HepG2 (cell line): ENCODE results near the gene FAM219B. TPM values are rescaled to one million over a fixed set of nuclear protein-coding genes. Genes with fewer than 3 reads are reported as not detected.

Experiments used
- ATAC-seq: fragments of 200-7000 bp; cut with Tn5 transposase; 3 replicates; pipeline ENCODE4 v1.9.1; 2020; ENCODE audit warnings: mild to moderate bottlenecking, moderate library complexity
- BruUV-seq: library from RNA; stranded (reverse); fragments of 400-500 nt; replicated peaks from 2 replicates; lab custom pipeline; 2021; lab: Mats Ljungman, UMichigan
- CTCF ChIA-PET: fragments of 300-600 bp; formaldehyde crosslinking; extraction: SDS; loops from one replicate; lab custom pipeline; 2021; ENCODE audit warnings: low total read pairs, inconsistent platforms, low intra/inter-chr PET ratio; lab: Yijun Ruan, JAX
- POLR2A ChIA-PET: fragments of 350-600 bp; sonication (Branson Sonifier 250); formaldehyde crosslinking; loops from one replicate; lab custom pipeline; 2020; ENCODE audit warnings: antibody characterized with exemption, inconsistent platforms; lab: Yijun Ruan, JAX
- DNase-seq: peaks from one replicate; pipeline ENCODE4 v3.0.0-alpha.2; 2015; ENCODE audit warnings: low spot score
- FAIRE-seq: peaks from 3 replicates; lab custom pipeline; 2011; peaks lifted over from hg19 to GRCh38; lab: Jason Lieb, UNC
- H2AFZ ChIP-seq: one replicate; pipeline ENCODE4 v1.6.1; 2011; ENCODE audit warnings: low read length, inconsistent platforms
- H3K27ac ChIP-seq: fragments of 300-600 bp; 3 replicates; pipeline ENCODE4 v1.8.0; 2011; ENCODE audit warnings: mixed run types, mild to moderate bottlenecking, mixed read lengths, low read length, inconsistent platforms; ENCODE audit not compliant: insufficient read depth; ENCODE audit errors: extremely low read length
- H3K27me3 ChIP-seq, 2 experiments: fragments of 200-600 bp in 1 of 2; 2 replicates in 1 of 2; 3 replicates in 1 of 2; pipeline versions ENCODE4 v1.6.0 to v1.8.0; 2011; ENCODE audit warnings: low read length in 2 of 2, mild to moderate bottlenecking in 2 of 2, moderate library complexity in 2 of 2, inconsistent platforms in 1 of 2; ENCODE audit not compliant: insufficient read depth in 2 of 2, control insufficient read depth in 1 of 2
- H3K36me3 ChIP-seq, 2 experiments: fragments of 200-600 bp in 1 of 2; replicated peaks in 1 of 2; 2 replicates in 1 of 2; 3 replicates in 1 of 2; pipeline versions ENCODE4 v1.5.1 to v1.8.0; 2011; ENCODE audit warnings: low read length in 2 of 2, inconsistent platforms in 1 of 2; ENCODE audit not compliant: insufficient read depth in 2 of 2, control insufficient read depth in 1 of 2
- H3K4me1 ChIP-seq: 2 replicates; pipeline ENCODE4 v1.5.1; 2012; ENCODE audit warnings: low read length, inconsistent platforms; ENCODE audit not compliant: insufficient read depth
- H3K4me2 ChIP-seq: 2 replicates; pipeline ENCODE4 v1.6.0; 2011; ENCODE audit warnings: low read depth, low read length, inconsistent platforms
- H3K4me3 ChIP-seq, 3 experiments: fragments of 200-600 bp in 1 of 3; sonication (generic), shearing (Covaris generic) in 1 of 3; replicated peaks in 1 of 3; 2 replicates each; pipeline ENCODE4 v1.5.1; 2011 to 2016; ENCODE audit warnings: low read length in 3 of 3, inconsistent platforms in 2 of 3, low read depth in 2 of 3, mild to moderate bottlenecking in 2 of 3, control low read depth in 1 of 3, mixed read lengths in 1 of 3; ENCODE audit not compliant: insufficient read depth in 1 of 3
- H3K79me2 ChIP-seq: one replicate; pipeline ENCODE4 v1.6.1; 2011; ENCODE audit warnings: low read length, inconsistent platforms; ENCODE audit not compliant: insufficient read depth
- H3K9ac ChIP-seq: 2 replicates; pipeline ENCODE4 v1.6.0; 2011; ENCODE audit warnings: mild to moderate bottlenecking, low read depth, low read length, inconsistent platforms; ENCODE audit not compliant: insufficient read depth
- H3K9me3 ChIP-seq: 2 replicates; pipeline ENCODE4 v1.5.1; 2012; ENCODE audit warnings: mild to moderate bottlenecking, low read length
- H4K20me1 ChIP-seq: 2 replicates; pipeline ENCODE4 v1.6.0; 2011; ENCODE audit warnings: inconsistent platforms, mild to moderate bottlenecking, low read length, moderate library complexity; ENCODE audit not compliant: insufficient read depth
- BORCS8-MEF2B ChIP-seq: sonication (generic); formaldehyde crosslinking; IDR thresholded peaks from 2 replicates; pipeline ENCODE4 v1.8.0; 2022; ENCODE audit warnings: mild to moderate bottlenecking, missing genetic modification reagents
- FOXJ3 ChIP-seq: sonication (generic); formaldehyde crosslinking; IDR thresholded peaks from 2 replicates; pipeline ENCODE4 v1.4.0; 2020; ENCODE audit warnings: missing genetic modification reagents, mild to moderate bottlenecking, borderline replicate concordance
- PCBP2 ChIP-seq: fragments of 200-400 bp; formaldehyde crosslinking; optimal IDR thresholded peaks from 2 replicates; pipeline ENCODE3; 2018; ENCODE audit warnings: low read length, low read depth; ENCODE audit not compliant: poor library complexity, severe bottlenecking
- SMAD1 ChIP-seq: sonication (generic); formaldehyde crosslinking; IDR thresholded peaks from 2 replicates; pipeline ENCODE4 v1.4.0; 2020; ENCODE audit warnings: missing genetic modification reagents, low read depth, mild to moderate bottlenecking, borderline replicate concordance
- SMAD3 ChIP-seq: sonication (generic); formaldehyde crosslinking; IDR thresholded peaks from 2 replicates; pipeline ENCODE4 v1.4.0; 2020; ENCODE audit warnings: missing genetic modification reagents
- ZNF10 ChIP-seq: sonication (generic); formaldehyde crosslinking; IDR thresholded peaks from 2 replicates; pipeline ENCODE4 v1.4.0; 2020; ENCODE audit warnings: mild to moderate bottlenecking, low read depth, missing genetic modification reagents, borderline replicate concordance
- ZNF121 ChIP-seq: sonication (generic); formaldehyde crosslinking; IDR thresholded peaks from 2 replicates; pipeline ENCODE4 v1.5.0; 2020; ENCODE audit warnings: mild to moderate bottlenecking, missing genetic modification reagents
- ZNF224 ChIP-seq: sonication (generic); formaldehyde crosslinking; IDR thresholded peaks from 2 replicates; pipeline ENCODE4 v1.5.0; 2020; ENCODE audit warnings: mild to moderate bottlenecking, missing genetic modification reagents
- ZNF335 ChIP-seq: sonication (generic); formaldehyde crosslinking; IDR thresholded peaks from 2 replicates; pipeline ENCODE4 v1.4.0; 2020; ENCODE audit warnings: missing genetic modification reagents
- ZNF337 ChIP-seq: sonication (generic); formaldehyde crosslinking; IDR thresholded peaks from 2 replicates; pipeline ENCODE4 v1.5.1; 2020; ENCODE audit warnings: missing genetic modification reagents, low read depth, mild to moderate bottlenecking, borderline replicate concordance
- ZNF616 ChIP-seq: sonication (generic); formaldehyde crosslinking; IDR thresholded peaks from 2 replicates; pipeline ENCODE4 v1.5.0; 2020; ENCODE audit warnings: low read depth, mild to moderate bottlenecking, missing genetic modification reagents
- ZNF678 ChIP-seq: sonication (generic); formaldehyde crosslinking; IDR thresholded peaks from 2 replicates; pipeline ENCODE4 v1.4.0; 2020; ENCODE audit warnings: mild to moderate bottlenecking, missing genetic modification reagents
- ZNF75D ChIP-seq: sonication (generic); formaldehyde crosslinking; IDR thresholded peaks from 2 replicates; pipeline ENCODE4 v1.8.1; 2023; ENCODE audit warnings: missing genetic modification reagents, mild to moderate bottlenecking, borderline replicate concordance
- ZSCAN5A ChIP-seq: sonication (generic); formaldehyde crosslinking; IDR thresholded peaks from 2 replicates; pipeline ENCODE4 v1.8.0; 2022; ENCODE audit warnings: mild to moderate bottlenecking, missing genetic modification reagents, borderline replicate concordance
- WGBS: methylation state at CpG from one replicate; pipeline ENCODE4 v1.1.6; 2017; ENCODE audit warnings: low lambda C conversion rate; 5-methylcytosine and 5-hydroxymethylcytosine counted together
- in situ Hi-C: cut with HindIII; loops from 2 replicates; pipeline ENCODE4 v1.10.0; 2017; ENCODE audit warnings: low pct_unique_long_range_greater_than_20kb; ENCODE audit not compliant: extremely low pct_ligation_motif_present
- intact Hi-C: fragments of 100-400 bp; cut with micrococcal nuclease; formaldehyde crosslinking; loops from one replicate; pipeline ENCODE4 v1.10.0; 2022; ENCODE audit not compliant: unreplicated experiment
- polyA plus RNA-seq, 8 experiments: library from polyadenylated mRNA; depleted of rRNA in 3 of 8; stranded (reverse) in 7 of 8; unstranded in 1 of 8; fragments of >200 nt; fragmentation: Illumina TruSeq in 4 of 8; extraction: Trizol in 4 of 8; gene quantifications; 2 replicates each; pipeline versions ENCODE4 v1.2.1 to v1.2.3, GENCODE V29; 2011 to 2016; ENCODE audit warnings: low read depth in 4 of 8, missing spikeins in 1 of 8, mixed read lengths in 1 of 8; ENCODE audit not compliant: insufficient read depth in 1 of 8
- total RNA-seq, 5 experiments: library from RNA; depleted of rRNA; stranded (reverse); fragments of >200 nt; fragmentation: Illumina TruSeq; extraction: Trizol; gene quantifications; 2 replicates each; pipeline ENCODE4 v1.2.3, GENCODE V29; 2016; ENCODE audit warnings: low read depth in 1 of 5
- TF ChIP-seq, protein P1 (sequence below): sonication (generic); formaldehyde crosslinking; IDR thresholded peaks from 2 replicates; pipeline ENCODE4 v1.4.0; 2020; ENCODE audit warnings: mild to moderate bottlenecking, missing genetic modification reagents
- TF ChIP-seq, protein P2 (sequence below): sonication (generic); formaldehyde crosslinking; IDR thresholded peaks from 2 replicates; pipeline ENCODE4 v1.4.0; 2020; ENCODE audit warnings: missing genetic modification reagents
- TF ChIP-seq, protein P3 (sequence below): sonication (generic); formaldehyde crosslinking; IDR thresholded peaks from 2 replicates; pipeline ENCODE4 v1.4.0; 2020; ENCODE audit warnings: missing genetic modification reagents, mild to moderate bottlenecking, borderline replicate concordance
- TF ChIP-seq, protein P4 (sequence below): sonication (generic); formaldehyde crosslinking; IDR thresholded peaks from 2 replicates; pipeline ENCODE4 v1.5.0; 2020; ENCODE audit warnings: mild to moderate bottlenecking, missing genetic modification reagents

The FAM219B gene
- total and polyA plus RNA-seq, 2 of the 13 experiments (the other 11 are each of a cell fraction or from before 2014, with no cell fraction given), result 36.6 to 50.2 TPM

DNA sequence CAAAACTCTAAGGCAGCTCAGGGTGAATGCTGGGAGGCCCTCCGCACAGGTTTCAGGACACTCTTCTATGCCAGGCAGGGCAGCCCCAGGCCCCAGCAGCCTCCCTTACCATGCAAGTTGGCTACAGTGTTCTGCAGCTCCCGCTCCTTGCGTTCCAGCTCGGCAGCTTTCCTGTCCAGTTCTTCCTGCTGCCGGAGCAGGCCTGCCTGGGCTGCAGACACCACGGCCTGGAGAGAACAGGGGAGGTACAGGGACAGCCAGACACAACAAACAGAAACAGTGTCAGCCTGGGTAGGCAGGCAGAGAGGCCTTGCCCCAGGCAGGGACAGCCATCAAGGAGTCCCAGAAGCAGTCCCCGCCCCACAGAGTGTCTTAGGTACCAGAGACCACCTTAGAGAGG lies 54.7 kb downstream of the FAM219B start:
- POLR2A ChIA-PET, result no interaction called here
- no peak overlapping the region for H3K27ac ChIP-seq
- DNase-seq, result no peak
- no peak overlapping the region for H3K9ac ChIP-seq
- no peak for FAIRE-seq
- TF ChIP-seq ZNF678 (CRISPR knock-in tag) (no peak), ZNF10 (CRISPR knock-in tag) (no peak), ZNF335 (no peak), SMAD1 (CRISPR knock-in tag) (no peak), ZNF616 (CRISPR knock-in tag) (no peak), ZNF337 (CRISPR knock-in tag) (no peak), ZSCAN5A (CRISPR knock-in tag) (no peak), ZNF75D (CRISPR knock-in tag) (no peak), ZNF224 (CRISPR knock-in tag) (no peak), ZNF121 (CRISPR knock-in tag) (no peak), PCBP2 (no peak), BORCS8-MEF2B (CRISPR knock-in tag) (no peak), SMAD3 (no peak), FOXJ3 (CRISPR knock-in tag) (no peak)
- TF ChIP-seq, protein P1, sequence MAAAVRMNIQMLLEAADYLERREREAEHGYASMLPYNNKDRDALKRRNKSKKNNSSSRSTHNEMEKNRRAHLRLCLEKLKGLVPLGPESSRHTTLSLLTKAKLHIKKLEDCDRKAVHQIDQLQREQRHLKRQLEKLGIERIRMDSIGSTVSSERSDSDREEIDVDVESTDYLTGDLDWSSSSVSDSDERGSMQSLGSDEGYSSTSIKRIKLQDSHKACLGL, result no peak
- TF ChIP-seq, protein P2, sequence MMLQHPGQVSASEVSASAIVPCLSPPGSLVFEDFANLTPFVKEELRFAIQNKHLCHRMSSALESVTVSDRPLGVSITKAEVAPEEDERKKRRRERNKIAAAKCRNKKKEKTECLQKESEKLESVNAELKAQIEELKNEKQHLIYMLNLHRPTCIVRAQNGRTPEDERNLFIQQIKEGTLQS, result no peak
- TF ChIP-seq, protein P3, sequence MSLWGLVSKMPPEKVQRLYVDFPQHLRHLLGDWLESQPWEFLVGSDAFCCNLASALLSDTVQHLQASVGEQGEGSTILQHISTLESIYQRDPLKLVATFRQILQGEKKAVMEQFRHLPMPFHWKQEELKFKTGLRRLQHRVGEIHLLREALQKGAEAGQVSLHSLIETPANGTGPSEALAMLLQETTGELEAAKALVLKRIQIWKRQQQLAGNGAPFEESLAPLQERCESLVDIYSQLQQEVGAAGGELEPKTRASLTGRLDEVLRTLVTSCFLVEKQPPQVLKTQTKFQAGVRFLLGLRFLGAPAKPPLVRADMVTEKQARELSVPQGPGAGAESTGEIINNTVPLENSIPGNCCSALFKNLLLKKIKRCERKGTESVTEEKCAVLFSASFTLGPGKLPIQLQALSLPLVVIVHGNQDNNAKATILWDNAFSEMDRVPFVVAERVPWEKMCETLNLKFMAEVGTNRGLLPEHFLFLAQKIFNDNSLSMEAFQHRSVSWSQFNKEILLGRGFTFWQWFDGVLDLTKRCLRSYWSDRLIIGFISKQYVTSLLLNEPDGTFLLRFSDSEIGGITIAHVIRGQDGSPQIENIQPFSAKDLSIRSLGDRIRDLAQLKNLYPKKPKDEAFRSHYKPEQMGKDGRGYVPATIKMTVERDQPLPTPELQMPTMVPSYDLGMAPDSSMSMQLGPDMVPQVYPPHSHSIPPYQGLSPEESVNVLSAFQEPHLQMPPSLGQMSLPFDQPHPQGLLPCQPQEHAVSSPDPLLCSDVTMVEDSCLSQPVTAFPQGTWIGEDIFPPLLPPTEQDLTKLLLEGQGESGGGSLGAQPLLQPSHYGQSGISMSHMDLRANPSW (CRISPR knock-in tag), result no peak
- TF ChIP-seq, protein P4, sequence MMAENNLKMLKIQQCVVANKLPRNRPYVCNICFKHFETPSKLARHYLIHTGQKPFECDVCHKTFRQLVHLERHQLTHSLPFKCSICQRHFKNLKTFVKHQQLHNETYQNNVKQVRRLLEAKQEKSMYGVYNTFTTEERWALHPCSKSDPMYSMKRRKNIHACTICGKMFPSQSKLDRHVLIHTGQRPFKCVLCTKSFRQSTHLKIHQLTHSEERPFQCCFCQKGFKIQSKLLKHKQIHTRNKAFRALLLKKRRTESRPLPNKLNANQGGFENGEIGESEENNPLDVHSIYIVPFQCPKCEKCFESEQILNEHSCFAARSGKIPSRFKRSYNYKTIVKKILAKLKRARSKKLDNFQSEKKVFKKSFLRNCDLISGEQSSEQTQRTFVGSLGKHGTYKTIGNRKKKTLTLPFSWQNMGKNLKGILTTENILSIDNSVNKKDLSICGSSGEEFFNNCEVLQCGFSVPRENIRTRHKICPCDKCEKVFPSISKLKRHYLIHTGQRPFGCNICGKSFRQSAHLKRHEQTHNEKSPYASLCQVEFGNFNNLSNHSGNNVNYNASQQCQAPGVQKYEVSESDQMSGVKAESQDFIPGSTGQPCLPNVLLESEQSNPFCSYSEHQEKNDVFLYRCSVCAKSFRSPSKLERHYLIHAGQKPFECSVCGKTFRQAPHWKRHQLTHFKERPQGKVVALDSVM (CRISPR knock-in tag), result no peak
- no TSS peak for BruUV-seq
- in situ Hi-C loops (no loop called here), intact Hi-C loops (no loop called here)
- peaks cover 15% of the 10 kb centered on the region for H3K4me1 ChIP-seq
- H3K79me2 ChIP-seq, result peaks cover 6% of the 10 kb centered on the region
- H3K27me3 ChIP-seq, result no peaks in the 10 kb centered on the region
- CTCF ChIA-PET, result no interaction called here
- H3K9me3 ChIP-seq, result no peaks in the 10 kb centered on the region
- H4K20me1 ChIP-seq, result no peaks in the 10 kb centered on the region
- H3K4me2 ChIP-seq, result no peak overlapping the region
- H3K4me3 ChIP-seq, result no peak overlapping the region
- ATAC-seq, result no peak
- H3K36me3 ChIP-seq, result peaks cover 26 to 70% of the 10 kb centered on the region in 2 experiments; a peak in 4 of 5 replicates
- 93% methylated on average over 6 of the region's 7 CpGs for WGBS
- no peak overlapping the region for H2AFZ ChIP-seq
